GOT3 (cell line): ENCODE results near the gene ZNF480.
"Not testable (repeated sequence)": the region's sequence is repeated elsewhere in the genome, so short reads cannot be mapped to it uniquely, and the experiment has no call there.

Experiments used
- DNase-seq: peaks from one replicate; lab custom pipeline; 2025; ENCODE audit warnings: mixed read lengths; lab: John Stamatoyannopoulos, UW

Gene ZNF480

GRCh38 chr19:52339022-52339421 is 42.1 kb downstream of the ZNF480 start:
- not testable (repeated sequence) for DNase-seq

DNA sequence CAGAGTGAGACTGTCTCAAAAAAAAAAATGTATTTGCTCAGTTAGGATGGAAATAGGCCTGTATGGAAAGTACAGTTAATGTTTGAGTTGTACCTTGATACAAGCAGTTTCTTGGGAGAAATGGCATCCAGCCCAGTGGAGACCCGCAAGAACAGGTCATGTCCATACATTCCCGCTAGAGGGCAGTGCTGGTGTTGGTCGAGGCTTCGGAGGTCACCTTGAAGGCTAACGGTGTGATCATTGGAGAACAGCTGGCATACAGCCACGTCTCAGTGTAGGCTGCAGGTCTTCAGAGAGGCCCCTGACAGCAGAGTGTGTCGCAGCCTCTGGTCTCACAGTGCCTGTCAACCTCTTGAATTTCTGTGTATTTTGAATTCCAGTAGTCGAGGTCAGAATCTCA is 46.6 kb downstream of the ZNF480 start:
- DNase-seq, result no peak

- no peak for DNase-seq
Observed at GRCh38 chr19:52345162-52345561, 48.2 kb downstream of the ZNF480 start.

DNA sequence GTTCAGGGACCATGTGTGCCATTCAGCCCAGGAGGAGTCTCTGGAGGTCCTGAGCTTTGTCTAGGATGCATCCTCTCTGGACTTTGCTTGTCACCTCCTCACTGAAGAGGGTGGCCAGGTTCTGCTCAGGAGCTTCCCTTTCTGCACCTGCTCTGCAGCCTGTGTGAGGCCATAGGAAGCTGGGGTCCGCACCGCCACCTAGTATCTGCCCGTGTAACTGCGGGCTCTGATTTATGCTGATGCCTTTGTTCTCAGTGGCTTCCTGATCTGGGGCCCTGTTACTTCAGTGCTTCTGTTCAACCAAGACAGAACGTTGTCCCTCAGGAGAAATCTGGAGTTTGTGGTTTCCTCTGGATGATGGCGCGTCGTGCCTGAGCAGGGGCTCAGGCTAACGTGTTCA is 54.5 kb downstream of the ZNF480 start:
- DNase-seq, result no peak

- no peak for DNase-seq
Observed at GRCh38 chr19:52366414-52366824, 69.5 kb downstream of the ZNF480 start.

DNA sequence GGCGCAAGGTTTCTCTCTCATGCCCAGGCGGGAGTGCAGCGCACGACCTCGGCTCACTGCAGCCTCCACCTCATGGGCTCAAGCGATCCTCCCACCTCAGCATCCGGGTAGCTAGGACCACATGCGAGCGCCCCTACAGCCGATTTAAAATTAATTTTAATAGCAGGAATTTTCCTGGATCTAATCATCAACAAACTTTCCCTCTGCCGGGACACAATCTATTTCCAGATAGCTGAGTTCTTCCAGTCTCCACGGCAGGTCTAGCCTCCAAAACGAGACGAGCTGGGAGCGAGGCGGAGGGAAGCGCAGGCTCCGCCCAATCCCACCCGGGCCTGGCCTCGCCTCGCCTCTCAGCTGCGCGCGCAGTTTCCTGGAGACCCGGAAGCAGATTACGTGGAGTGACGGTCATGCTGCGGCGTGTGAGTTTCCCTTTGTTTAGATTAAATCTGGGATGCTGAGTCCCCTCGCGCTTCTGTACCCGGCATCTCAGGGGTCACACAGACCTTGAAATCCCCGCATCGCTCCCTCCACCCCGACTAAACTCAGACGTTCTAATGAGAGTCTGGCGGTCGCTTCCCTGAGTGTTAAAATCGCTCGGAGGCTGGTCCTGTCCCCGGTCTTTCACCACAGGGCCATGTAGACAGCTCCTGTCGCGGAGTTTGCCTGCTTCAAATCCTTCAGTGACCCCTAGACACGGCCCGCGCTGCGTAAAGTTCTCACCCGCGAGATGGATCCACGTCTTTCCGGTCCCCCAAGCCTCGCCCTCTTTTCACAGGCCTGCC is 72.8 kb downstream of the ZNF480 start, which contains the start of gene ZNF880:
TSS of gene ZNF880 (plus strand) at position 365 of the 782 bp plus-strand sequence. CDS start at position 408, 43 bp downstream.
- peak; percentile 63 for DNase-seq

GRCh38 chr19:52370341-52370710 is 73.4 kb downstream of the ZNF480 start:
- DNase-seq, result no peak
